Measurements from ENCODE around the gene DAPK1. TPM values are rescaled to one million over a fixed set of nuclear protein-coding genes. Genes with fewer than 3 reads are reported as not detected.
A peak's percentile ranks its signal among the peaks of the same experiment; 100 is the strongest.
"Not testable (repeated sequence)": the region's sequence is repeated elsewhere in the genome, so short reads cannot be mapped to it uniquely, and the experiment has no call there.

The DAPK1 gene
- total and polyA plus RNA-seq, 5 experiments from 2014 or later: 0.55 to 1.9 (median 0.55) TPM; not detected in 2

DNA sequence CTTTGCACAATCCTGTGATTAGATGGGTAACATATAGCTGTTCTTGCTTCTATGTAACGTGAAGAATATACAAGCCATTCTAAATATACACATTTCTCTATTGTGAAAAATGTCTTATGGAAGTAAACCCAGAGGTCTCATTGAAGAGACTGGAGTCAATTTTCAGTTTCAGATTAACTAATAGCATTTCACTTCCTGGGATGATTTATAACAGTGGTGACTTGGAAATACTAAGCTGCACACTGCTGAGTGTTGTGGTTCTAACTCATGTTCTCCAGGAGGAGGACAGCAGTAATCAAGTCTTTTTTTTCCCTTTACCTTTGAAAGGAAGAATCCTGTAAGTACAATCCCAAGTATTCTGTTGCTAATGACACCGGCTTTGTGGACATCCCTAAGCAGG lies 231.6 kb downstream of the DAPK1 start:
- Mint-ChIP-seq H3K9me3 (peaks cover 0 to 11% (median 0%) of the 10 kb centered on the region in 9 donors), H3K36me3 (peaks cover 0 to 3% (median 0%) of the 10 kb centered on the region in 3 donors), H3K27me3 (peaks cover 4 to 55% (median 39%) of the 10 kb centered on the region in 5 donors), H3K4me1 (peaks cover 4 to 13% (median 8%) of the 10 kb centered on the region in 4 donors), H3K4me3 (no peak overlapping the region), H3K27ac (peak overlapping the region in 1 of 10 donors; percentile 31)
- ATAC-seq: no peak
- no peak for DNase-seq
- POLR2A ChIA-PET: no interaction called here

DNA sequence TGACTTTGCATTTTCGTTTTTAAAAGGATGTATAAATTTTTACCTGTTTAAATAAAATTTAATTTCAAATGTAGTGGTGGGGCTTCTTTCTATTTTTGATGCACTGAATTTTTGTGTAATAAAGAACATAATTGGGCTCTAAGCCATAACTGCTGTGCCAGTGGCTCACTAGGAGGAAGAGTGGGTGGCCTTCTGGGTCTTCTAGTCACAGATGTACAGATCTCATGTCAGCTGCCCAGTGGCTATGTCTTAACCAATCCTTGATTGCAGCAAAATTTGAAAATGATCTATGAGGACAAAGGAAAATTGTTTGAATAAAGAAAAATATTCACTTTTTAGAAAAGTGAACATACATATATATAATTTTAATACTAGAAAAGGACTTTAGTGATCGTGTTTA lies 233.7 kb downstream of the DAPK1 start:
- H3K4me3 Mint-ChIP-seq: no peak overlapping the region
- peaks cover 0 to 3% (median 0%) of the 10 kb centered on the region in 3 donors for H3K36me3 Mint-ChIP-seq
- ATAC-seq (no peak), DNase-seq (no peak)
- H3K27me3 Mint-ChIP-seq: peaks cover 9 to 37% (median 33%) of the 10 kb centered on the region in 5 donors
- H3K9me3 Mint-ChIP-seq: peaks cover 0 to 11% (median 0%) of the 10 kb centered on the region in 9 donors
- POLR2A ChIA-PET: no interaction called here
- no peak overlapping the region for H3K27ac Mint-ChIP-seq
- peaks cover 0 to 4% (median 1%) of the 10 kb centered on the region in 4 donors for H3K4me1 Mint-ChIP-seq

DNA sequence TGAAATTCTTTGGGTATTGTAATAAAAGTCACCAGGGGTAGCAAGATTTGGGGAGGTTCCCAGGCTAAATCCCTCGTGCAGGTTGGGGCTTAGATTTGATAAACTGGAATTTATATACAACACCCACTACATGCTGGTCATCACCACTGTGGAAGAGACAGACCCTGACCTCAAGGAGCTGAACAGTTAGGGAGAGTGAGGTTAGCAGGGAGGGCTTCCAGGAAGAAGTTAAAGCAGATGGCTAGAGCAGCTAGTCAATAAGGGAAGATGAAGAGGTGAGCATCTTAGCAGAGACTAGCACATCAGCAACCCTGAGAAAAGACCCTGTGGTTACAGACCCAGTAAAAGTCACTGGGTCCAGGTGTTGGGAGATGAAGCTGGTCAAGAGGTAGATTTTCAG lies 234.7 kb downstream of the DAPK1 start:
- Mint-ChIP-seq H3K36me3 (peaks cover 0 to 3% (median 0%) of the 10 kb centered on the region in 3 donors), H3K4me1 (peaks cover 0 to 3% (median 1%) of the 10 kb centered on the region in 4 donors), H3K9me3 (peaks cover 0 to 13% (median 2%) of the 10 kb centered on the region in 9 donors), H3K27ac (no peak overlapping the region), H3K27me3 (peaks cover 15 to 36% (median 33%) of the 10 kb centered on the region in 5 donors), H3K4me3 (no peak overlapping the region)
- ATAC-seq (no peak), DNase-seq (no peak)
- POLR2A ChIA-PET: no interaction called here

DNA sequence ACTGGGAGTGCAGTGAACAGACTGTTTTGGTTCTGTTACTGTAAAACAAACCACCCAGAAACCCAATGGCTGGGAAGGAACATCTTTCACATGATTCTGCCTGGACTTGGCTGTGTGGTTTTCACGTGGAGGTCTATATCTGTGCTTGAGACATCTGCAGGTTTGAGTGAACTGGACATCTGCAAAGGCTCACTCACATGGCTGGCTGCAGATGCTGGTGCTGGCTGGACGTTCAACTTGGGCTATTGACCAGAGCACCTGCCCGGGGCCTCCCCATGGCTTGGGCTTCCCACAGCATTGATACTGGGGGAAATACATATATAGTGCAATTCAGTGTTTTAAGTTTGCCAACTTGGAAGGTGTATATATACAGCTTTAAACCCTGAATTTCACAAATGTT lies 235.1 kb downstream of the DAPK1 start:
- Mint-ChIP-seq H3K9me3 (peaks cover 0 to 13% (median 2%) of the 10 kb centered on the region in 9 donors), H3K27ac (no peak overlapping the region), H3K36me3 (peaks cover 0 to 3% (median 0%) of the 10 kb centered on the region in 3 donors), H3K4me3 (no peak overlapping the region), H3K4me1 (peaks cover 0 to 1% (median under 1%) of the 10 kb centered on the region in 4 donors), H3K27me3 (peaks cover 18 to 36% (median 31%) of the 10 kb centered on the region in 5 donors)
- DNase-seq (no peak), ATAC-seq (no peak)
- POLR2A ChIA-PET: no interaction called here

DNA sequence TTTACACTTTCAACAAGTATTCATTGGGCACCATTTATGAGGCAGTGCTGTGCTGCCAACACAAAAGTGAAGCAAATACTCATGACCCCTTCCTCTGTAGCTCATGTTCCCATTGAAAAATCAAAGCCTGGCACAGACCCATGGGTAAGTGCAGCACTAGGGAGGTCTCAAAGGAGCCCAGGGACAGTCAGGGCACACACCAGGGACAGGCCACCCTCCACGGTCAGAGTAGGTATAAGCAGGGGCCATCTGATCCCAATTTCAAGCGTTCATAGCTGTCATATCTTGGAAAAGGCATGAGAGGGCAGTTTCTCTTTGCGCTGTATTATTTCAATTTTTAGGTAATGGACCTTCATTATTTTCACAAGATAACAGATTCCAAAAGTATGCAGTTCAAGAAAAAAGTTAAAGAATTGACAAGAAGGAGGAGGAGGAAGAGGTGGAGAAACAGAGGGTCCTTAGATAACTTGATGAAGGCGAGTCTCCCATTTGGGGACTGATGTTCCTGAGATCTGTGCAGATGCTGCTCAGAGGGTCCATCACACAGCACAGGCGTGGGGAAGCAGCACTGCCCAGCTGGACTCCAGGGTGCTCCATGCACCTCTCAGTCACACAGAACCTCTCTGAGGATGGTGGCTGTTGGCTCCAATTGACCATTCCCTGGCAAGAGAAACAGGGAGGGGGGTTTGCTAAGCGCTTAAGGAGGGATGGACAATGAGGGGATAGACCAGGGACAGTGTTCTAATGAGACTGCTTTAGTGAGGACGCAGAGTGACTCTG lies 235.8 kb downstream of the DAPK1 start:
- no peak for DNase-seq
- ATAC-seq: no peak
- Mint-ChIP-seq H3K36me3 (peaks cover 0 to 3% (median 0%) of the 10 kb centered on the region in 3 donors), H3K4me3 (no peak overlapping the region), H3K27me3 (peaks cover 20 to 36% (median 28%) of the 10 kb centered on the region in 5 donors), H3K4me1 (no peaks in the 10 kb centered on the region), H3K9me3 (peaks cover 0 to 18% (median 3%) of the 10 kb centered on the region in 9 donors), H3K27ac (no peak overlapping the region)
- POLR2A ChIA-PET: no interaction called here

DNA sequence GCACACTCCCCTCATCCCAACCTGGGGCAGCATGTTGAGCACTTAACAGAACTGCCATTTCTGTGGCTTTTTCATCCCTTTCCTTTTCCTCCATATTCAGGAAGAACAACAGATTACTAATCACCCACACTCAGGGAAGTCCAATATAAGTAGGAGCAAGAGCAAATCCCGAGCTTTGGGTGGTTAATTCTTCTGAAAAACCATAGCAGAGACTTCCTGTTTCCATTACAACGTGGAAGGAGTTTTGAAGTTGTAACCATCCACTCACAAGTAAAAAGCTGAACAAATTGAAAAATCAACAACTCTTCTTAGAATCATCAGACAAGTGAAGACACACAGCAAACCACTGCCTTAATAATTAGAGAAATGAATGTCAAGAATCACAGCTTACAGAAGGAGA lies 236.4 kb downstream of the DAPK1 start:
- H3K36me3 Mint-ChIP-seq: peaks cover 0 to 3% (median 0%) of the 10 kb centered on the region in 3 donors
- no peak overlapping the region for H3K4me3 Mint-ChIP-seq
- H3K27ac Mint-ChIP-seq: no peak overlapping the region
- peaks cover 20 to 36% (median 28%) of the 10 kb centered on the region in 5 donors for H3K27me3 Mint-ChIP-seq
- ATAC-seq: no peak
- no peak for DNase-seq
- H3K9me3 Mint-ChIP-seq: peaks cover 0 to 19% (median 3%) of the 10 kb centered on the region in 9 donors
- no peaks in the 10 kb centered on the region for H3K4me1 Mint-ChIP-seq
- POLR2A ChIA-PET: no interaction called here

DNA sequence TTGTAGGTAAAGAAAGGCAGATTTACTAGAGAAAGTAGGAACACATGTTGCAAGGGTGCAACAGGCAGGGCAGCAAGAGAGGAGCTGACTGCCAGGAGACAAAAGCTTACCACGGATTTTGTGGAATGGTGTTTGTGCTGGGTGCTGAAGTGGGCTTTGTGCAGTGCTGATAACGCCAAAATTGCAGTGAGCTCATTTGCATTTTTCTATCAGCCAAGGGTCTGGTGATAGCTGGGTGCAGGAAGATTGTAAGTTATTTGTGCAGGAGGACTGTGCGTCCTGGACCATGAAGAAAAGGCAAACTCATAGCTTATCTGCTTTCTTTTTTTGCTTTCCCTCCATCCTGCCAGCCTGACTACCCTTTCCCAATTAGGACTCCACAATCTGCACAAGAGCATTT lies 241.9 kb downstream of the DAPK1 start:
- H3K27me3 Mint-ChIP-seq: peaks cover 0 to 22% (median 9%) of the 10 kb centered on the region in 5 donors
- peaks cover 0 to 9% (median 0%) of the 10 kb centered on the region in 3 donors for H3K36me3 Mint-ChIP-seq
- DNase-seq (no peak), ATAC-seq (no peak)
- POLR2A ChIA-PET: no interaction called here
- peaks cover 0 to 2% (median 0%) of the 10 kb centered on the region in 4 donors for H3K4me1 Mint-ChIP-seq
- no peak overlapping the region for H3K27ac Mint-ChIP-seq
- peaks cover 0 to 30% (median 10%) of the 10 kb centered on the region in 9 donors for H3K9me3 Mint-ChIP-seq
- H3K4me3 Mint-ChIP-seq: no peak overlapping the region

DNA sequence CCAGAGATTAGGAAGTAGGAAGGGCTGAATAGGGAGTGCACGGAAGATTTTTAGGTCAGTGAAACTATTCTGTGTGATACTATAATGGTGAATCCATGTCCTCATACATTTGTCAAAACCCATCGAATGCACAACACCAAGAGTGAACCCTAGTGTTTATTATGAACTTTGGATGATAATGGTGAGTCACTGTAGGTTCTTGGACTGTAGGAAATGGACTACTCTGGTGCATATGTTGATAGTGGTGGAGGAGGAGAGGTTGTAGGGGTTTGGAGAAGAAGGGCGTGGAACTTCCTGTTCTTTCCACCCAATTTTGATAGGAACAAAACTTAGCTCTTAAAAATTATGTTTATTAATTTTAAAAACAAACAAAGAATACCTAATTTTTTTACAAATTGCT lies 242.5 kb downstream of the DAPK1 start:
- POLR2A ChIA-PET: no interaction called here
- H3K4me1 Mint-ChIP-seq: peaks cover 0 to 2% (median 0%) of the 10 kb centered on the region in 4 donors
- H3K9me3 Mint-ChIP-seq: peaks cover 0 to 28% (median 10%) of the 10 kb centered on the region in 9 donors
- DNase-seq (no peak), ATAC-seq (no peak)
- H3K27ac Mint-ChIP-seq: no peak overlapping the region
- H3K4me3 Mint-ChIP-seq: no peak overlapping the region
- H3K36me3 Mint-ChIP-seq: peaks cover 0 to 9% (median 0%) of the 10 kb centered on the region in 3 donors
- H3K27me3 Mint-ChIP-seq: peaks cover 0 to 21% (median 6%) of the 10 kb centered on the region in 5 donors

DNA sequence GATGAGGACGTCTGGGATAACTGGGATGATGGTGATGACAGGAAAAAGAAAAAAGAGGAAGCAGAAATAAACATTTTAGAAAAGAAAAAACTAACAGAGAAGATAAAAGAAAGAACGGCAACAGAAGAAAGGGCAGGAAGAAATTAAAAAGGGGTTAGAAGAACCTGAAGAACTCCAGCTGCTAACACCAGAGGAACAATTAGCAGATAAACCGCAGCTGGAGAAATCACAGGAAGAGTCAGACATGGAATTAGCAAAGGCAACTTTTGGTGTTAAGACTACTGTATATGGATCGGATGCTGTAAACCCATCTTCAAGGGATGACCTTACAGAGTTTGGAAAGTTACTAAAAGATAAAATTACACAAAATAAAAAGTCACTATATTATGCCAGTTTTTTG lies 243.7 kb downstream of the DAPK1 start:
- Mint-ChIP-seq H3K9me3 (peaks cover 0 to 23% (median 10%) of the 10 kb centered on the region in 9 donors), H3K27ac (no peak overlapping the region), H3K36me3 (peaks cover 0 to 9% (median 0%) of the 10 kb centered on the region in 3 donors), H3K27me3 (peaks cover 2 to 18% (median 8%) of the 10 kb centered on the region in 5 donors), H3K4me3 (no peak overlapping the region), H3K4me1 (peaks cover 0 to 2% (median 0%) of the 10 kb centered on the region in 4 donors)
- no peak for ATAC-seq
- no peak for DNase-seq
- POLR2A ChIA-PET: no interaction called here

DNA sequence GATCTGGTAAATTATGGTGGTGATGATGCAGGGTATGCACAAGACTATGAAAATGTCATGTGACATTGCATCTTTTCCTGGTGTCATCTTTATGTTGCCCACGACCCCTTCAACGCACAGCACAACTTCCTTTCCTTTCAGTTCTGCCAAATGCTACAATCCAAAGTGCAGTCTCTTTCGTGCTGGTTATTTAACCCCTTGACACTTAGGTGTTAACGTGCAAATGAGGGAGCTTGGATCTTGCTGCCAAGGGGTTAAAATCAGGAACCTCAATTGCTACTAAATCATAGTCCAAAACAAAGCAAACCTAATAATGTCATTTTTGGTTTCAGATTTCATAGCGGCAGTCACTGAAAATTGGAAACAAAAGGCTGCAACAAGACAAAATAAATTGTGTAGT lies 244.2 kb downstream of the DAPK1 start:
- Mint-ChIP-seq H3K27ac (no peak overlapping the region), H3K27me3 (peaks cover 2 to 15% (median 11%) of the 10 kb centered on the region in 5 donors), H3K4me3 (no peak overlapping the region), H3K36me3 (peaks cover 0 to 9% (median 0%) of the 10 kb centered on the region in 3 donors), H3K4me1 (peaks cover 0 to 2% (median 0%) of the 10 kb centered on the region in 4 donors), H3K9me3 (peaks cover 0 to 22% (median 10%) of the 10 kb centered on the region in 9 donors)
- ATAC-seq: no peak
- POLR2A ChIA-PET: no interaction called here
- DNase-seq: no peak

DNA sequence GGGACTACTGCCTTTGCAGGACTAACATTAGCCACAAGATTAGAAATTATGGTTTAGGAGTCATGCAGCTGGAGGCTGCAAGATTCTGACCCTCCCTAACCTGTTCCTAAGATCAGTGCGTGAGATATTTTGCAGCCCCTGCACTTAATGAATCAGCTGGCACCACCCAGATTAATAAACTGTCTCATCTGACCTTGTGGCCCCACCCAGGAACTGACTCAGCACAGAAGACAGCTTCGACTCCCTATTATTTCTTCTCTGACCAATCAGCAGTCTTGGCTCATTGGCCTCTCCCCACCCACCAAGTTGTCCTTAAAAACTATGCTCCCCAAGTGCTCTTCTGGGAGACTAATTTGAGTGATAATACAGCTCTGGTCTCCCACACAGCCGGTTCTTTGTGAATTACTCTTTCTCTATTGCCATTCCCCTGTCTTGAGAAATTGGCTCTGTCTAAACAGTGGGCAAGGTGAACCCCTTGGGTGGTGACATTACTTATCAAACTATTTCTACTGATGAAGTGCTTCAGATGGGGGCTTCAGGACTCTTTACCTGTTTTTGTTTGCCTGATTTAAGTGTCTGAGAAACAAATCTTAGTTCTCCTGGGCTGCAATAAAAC lies 245.3 kb downstream of the DAPK1 start:
- POLR2A ChIA-PET: no interaction called here
- Mint-ChIP-seq H3K4me1 (peaks cover 0 to 2% (median 0%) of the 10 kb centered on the region in 4 donors), H3K27ac (peak overlapping the region in 1 of 10 donors; percentile 45), H3K9me3 (peaks cover 0 to 20% (median 10%) of the 10 kb centered on the region in 9 donors), H3K27me3 (peaks cover 4 to 22% (median 15%) of the 10 kb centered on the region in 5 donors), H3K4me3 (no peak overlapping the region), H3K36me3 (peaks cover 0 to 9% (median 0%) of the 10 kb centered on the region in 3 donors)
- ATAC-seq (no peak), DNase-seq (no peak)

DNA sequence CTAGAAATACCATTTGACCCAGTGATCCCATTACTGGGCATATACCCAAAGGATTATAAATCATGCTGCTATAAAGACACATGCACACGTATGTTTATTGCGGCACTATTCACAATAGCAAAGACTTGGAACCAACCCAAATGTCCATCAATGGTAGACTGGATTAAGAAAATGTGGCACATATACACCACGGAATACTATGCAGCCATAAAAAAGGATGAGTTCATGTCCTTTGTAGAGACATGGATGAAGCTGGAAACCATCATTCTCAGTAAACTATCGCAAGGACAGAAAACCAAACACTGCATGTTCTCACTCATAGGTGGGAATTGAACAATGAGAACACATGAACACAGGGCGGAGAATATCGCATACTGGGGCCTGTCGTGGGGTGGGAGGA lies 246.6 kb downstream of the DAPK1 start:
- H3K36me3 Mint-ChIP-seq, H3K27ac Mint-ChIP-seq, ATAC-seq, DNase-seq, H3K4me3 Mint-ChIP-seq, POLR2A ChIA-PET, H3K4me1 Mint-ChIP-seq: not testable (repeated sequence)
- Mint-ChIP-seq H3K27me3 (peaks cover 3 to 30% (median 15%) of the 10 kb centered on the region in 5 donors), H3K9me3 (peaks cover 0 to 17% (median 9%) of the 10 kb centered on the region in 9 donors)

DNA sequence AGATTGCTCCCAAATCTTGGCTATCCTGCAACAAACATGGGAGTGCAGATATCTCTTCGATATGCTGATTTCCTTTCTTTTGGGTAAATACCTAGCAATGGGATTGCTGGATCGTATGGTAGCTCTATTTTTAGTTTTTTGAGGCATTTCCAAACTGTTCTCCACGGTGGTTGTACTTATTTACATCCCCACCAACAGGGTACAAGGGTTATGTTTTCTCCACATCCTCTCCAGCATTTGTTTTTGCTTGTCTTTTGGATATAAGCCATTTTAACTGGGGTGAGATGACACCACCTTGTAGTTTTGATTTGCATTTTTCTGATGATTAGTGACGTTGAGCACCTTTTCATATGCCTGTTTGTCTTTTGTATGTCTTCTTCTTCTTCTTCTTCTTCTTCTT lies 248.5 kb downstream of the DAPK1 start:
- Mint-ChIP-seq H3K27me3 (peaks cover 7 to 31% (median 14%) of the 10 kb centered on the region in 5 donors), H3K36me3 (peaks cover 0 to 9% (median 0%) of the 10 kb centered on the region in 3 donors), H3K4me1 (peaks cover 0 to 2% (median 0%) of the 10 kb centered on the region in 4 donors), H3K9me3 (peaks cover 0 to 17% (median 9%) of the 10 kb centered on the region in 9 donors), H3K27ac (no peak overlapping the region), H3K4me3 (no peak overlapping the region)
- DNase-seq: no peak
- ATAC-seq: no peak
- POLR2A ChIA-PET: no interaction called here
